Astrocyte of the spinal cord (primary cell): ENCODE measurements around the gene QRICH1.
"Not testable (repeated sequence)": the region's sequence is repeated elsewhere in the genome, so short reads cannot be mapped to it uniquely, and the experiment has no call there.

Experiments
- DNase-seq: peaks from one replicate; pipeline ENCODE4 v3.0.0; 2011; ENCODE audit warnings: low read depth, low spot score
- H3K4me3 ChIP-seq: 2 replicates; pipeline ENCODE4 v1.5.1; 2011; ENCODE audit warnings: low read depth, mild to moderate bottlenecking, low read length, moderate library complexity
- in situ Hi-C: cut with HindIII; loops from 2 replicates; pipeline ENCODE4 v1.10.0; 2017; ENCODE audit warnings: low sequenced_read_pairs
- TF ChIP-seq, protein P1 (sequence below): IDR thresholded peaks from 2 replicates; pipeline ENCODE4 v1.5.1; 2012; ENCODE audit warnings: low read depth, mild to moderate bottlenecking, low read length, inconsistent platforms

QRICH1 gene

DNA sequence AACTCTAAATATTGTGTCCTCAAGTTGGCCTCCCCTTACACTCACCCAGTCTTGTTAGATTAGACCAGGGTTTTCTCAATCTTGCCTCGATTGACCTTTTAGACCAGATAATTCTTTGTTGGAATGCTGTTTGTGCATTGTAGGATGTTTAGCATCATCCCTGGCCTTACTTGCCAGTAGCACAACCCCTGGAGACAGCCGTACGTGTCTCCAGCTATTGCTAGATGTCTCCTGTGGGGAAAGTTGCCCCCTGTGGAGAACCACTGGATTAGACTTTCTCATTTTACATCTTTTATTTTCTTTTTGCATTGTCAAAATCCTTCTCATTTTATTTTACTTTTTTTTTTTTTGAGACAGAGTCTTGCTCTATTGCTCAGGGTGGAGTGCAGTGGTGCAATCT, 84.5 kb downstream of the QRICH1 start:
- TF ChIP-seq, protein P1, sequence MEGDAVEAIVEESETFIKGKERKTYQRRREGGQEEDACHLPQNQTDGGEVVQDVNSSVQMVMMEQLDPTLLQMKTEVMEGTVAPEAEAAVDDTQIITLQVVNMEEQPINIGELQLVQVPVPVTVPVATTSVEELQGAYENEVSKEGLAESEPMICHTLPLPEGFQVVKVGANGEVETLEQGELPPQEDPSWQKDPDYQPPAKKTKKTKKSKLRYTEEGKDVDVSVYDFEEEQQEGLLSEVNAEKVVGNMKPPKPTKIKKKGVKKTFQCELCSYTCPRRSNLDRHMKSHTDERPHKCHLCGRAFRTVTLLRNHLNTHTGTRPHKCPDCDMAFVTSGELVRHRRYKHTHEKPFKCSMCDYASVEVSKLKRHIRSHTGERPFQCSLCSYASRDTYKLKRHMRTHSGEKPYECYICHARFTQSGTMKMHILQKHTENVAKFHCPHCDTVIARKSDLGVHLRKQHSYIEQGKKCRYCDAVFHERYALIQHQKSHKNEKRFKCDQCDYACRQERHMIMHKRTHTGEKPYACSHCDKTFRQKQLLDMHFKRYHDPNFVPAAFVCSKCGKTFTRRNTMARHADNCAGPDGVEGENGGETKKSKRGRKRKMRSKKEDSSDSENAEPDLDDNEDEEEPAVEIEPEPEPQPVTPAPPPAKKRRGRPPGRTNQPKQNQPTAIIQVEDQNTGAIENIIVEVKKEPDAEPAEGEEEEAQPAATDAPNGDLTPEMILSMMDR, result no peak
- DNase-seq, result no peak
- no peak overlapping the region for H3K4me3 ChIP-seq
- in situ Hi-C loops, result no loop called here

DNA sequence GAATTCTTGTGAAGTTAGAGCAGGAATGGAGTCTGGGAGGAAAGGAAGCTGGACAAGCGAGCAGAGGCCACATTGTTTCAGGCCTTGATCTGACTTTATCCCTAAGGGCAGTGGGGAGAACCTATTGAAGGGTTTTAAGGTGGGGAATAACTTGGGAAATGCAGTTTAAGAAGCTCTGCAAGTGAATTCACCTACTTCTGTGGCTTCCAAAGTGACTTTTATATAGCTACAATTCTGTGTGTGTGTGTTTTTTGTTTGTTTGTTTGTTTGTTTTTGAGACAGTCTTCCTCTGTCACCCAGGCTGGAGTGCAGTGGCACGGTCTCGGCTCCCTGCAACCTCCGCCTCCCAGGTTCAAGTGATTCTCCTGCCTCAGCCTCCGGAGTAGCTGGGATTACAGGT, 85.2 kb downstream of the QRICH1 start:
- in situ Hi-C loops, DNase-seq: not testable (repeated sequence)
- H3K4me3 ChIP-seq, result peak overlapping the region; percentile 94

DNA sequence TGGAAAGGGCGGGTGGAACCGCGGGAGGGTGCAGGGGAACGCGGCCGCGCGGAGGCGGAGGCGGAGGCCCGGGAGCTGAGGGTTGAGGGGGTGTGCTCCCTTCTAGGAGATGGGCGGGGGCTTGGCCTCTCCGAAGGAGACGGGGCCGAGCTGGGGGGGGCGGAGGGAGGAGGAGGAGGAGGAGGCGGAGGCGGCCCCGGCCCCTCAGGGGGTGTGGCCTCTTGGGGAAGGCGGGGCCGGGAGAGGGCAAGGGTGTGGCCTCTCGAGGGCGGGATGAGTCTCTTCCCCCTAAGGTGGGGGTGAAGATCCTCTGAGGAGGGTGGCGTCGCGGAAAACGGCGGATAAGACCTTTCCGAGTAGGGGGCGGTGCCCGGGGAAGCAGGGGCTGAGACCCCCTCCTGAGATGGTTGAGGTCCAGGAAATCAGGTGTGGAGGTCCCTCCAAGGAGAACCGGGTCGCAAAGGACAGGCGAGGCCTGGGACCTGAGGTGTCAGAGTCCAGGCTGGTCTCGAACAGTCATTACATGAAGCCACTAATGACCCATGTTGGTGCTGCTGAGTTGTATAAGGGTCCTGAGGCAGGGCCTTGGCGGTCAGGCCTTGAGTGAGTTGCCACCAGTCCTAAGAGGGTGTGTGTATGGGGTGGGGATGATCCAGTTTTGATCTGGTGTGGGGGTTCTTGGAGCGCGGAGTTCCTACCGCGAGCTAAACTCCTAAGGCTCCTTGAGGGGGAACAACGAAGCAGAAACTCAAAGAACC, 85.9 kb downstream of the QRICH1 start:
- in situ Hi-C loops, result no loop called here
- TF ChIP-seq, protein P1, result no peak
- H3K4me3 ChIP-seq, result peak overlapping the region; percentile 94
- DNase-seq, result peak; percentile 86

DNA sequence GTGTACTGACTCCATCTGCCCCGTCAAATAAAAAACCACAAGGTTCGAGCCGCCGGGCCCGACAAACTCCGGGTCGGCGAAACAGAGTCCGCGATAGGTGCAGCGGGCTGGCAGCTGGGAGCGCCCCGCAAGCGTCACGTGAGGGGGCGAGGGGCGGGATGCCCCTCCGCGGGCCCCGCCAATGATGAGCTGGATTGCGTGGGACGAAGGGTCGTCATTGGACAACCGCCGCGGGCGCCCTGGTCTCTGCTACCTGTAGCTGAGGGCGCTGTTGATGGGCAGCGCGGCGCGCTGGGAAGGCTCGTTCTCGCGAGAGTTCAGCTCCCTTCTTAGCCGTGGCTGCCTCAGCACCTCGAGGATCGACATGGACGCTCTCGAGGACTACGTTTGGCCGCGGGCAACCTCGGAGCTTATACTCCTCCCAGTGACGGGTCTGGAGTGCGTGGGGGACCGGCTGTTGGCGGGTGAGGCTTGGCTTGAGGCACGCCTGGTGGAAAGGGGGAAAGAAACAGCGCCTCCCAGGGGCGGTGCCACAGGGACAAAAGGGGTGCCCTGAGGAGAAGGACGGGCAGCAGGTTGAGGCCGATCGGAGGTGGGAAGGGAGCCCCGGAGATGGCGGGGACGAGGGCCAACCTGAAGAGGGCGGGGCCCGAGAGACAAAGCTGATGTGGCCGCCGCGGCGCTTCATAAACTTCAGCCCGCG, 86.7 kb downstream of the QRICH1 start, which contains the start of gene WDR6:
Gene WDR6, plus strand, starts transcription at position 324 of the 703 bp plus-strand sequence. Its CDS starts 41 bp downstream, at position 365.
- peak; percentile 99 for DNase-seq
- in situ Hi-C loops, result no loop called here
- H3K4me3 ChIP-seq, result peak within 1 kb of the TSS; percentile 94
- TF ChIP-seq, protein P1, result peak; percentile 39

DNA sequence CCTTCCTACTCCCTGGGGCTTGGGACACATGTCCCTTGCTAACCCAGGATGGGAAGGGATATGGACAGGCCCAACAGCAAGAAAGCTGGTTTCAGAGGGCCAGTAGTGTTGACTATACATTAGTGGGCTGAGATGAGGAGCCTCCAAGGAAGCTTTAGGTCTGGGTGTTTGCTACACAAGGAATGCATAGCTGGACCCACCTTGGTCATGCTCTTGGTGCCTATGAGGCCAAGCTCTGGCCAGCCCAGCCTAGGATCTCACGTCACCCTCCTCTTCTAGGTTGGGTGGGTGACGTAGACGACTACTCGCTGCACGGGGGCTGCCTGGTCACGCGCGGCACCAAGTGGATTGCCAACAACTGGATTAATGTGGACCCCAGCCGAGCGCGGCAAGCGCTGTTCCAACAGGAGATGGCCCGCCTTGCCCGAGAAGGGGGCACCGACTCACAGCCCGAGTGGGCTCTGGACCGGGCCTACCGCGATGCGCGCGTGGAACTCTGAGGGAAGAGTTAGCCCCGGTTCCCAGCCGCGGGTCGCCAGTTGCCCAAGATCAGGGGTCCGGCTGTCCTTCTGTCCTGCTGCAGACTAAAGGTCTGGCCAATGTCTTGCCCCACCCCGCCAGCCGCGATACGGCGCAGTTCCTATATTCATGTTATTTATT, 87.3 kb downstream of the QRICH1 start:
- H3K4me3 ChIP-seq, result peak overlapping the region; percentile 94
- TF ChIP-seq, protein P1, result no peak
- peak; percentile 59 for DNase-seq
- in situ Hi-C loops, result no loop called here

DNA sequence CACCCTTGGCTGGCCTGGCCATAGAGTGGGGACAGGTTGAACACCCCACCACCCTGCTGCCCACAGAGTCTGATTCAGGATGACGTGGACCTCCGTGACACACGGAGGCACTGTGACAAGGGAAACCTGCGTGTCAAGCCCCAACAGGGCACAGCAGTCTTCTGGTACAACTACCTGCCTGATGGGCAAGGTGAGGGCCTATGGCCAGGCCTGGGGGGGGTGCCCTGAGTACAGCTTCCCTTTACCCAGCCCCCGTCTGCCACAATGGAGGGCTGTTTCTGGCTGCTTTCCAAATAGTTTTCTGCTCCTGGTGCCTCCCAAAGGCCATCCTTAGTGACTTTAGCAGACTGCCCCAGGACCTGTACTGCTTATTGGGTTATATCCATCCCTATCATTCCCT, 87.9 kb downstream of the QRICH1 start:
- TF ChIP-seq, protein P1, result no peak

More for the DNA sequence above, 87.9 kb downstream of the QRICH1 start:
- in situ Hi-C loops, result no loop called here
- H3K4me3 ChIP-seq, result peak overlapping the region; percentile 94
- DNase-seq, result no peak
